NOMO-1 (cell line): ENCODE data around the gene KIF27.
"Not testable (repeated sequence)": the region's sequence is repeated elsewhere in the genome, so short reads cannot be mapped to it uniquely, and the experiment has no call there.

Source experiments
- DNase-seq, 2 experiments: peaks; one replicate each; lab custom pipeline; 2025; ENCODE audit not compliant: unreplicated experiment in 2 of 2; lab: John Stamatoyannopoulos, UW

The KIF27 gene

DNA sequence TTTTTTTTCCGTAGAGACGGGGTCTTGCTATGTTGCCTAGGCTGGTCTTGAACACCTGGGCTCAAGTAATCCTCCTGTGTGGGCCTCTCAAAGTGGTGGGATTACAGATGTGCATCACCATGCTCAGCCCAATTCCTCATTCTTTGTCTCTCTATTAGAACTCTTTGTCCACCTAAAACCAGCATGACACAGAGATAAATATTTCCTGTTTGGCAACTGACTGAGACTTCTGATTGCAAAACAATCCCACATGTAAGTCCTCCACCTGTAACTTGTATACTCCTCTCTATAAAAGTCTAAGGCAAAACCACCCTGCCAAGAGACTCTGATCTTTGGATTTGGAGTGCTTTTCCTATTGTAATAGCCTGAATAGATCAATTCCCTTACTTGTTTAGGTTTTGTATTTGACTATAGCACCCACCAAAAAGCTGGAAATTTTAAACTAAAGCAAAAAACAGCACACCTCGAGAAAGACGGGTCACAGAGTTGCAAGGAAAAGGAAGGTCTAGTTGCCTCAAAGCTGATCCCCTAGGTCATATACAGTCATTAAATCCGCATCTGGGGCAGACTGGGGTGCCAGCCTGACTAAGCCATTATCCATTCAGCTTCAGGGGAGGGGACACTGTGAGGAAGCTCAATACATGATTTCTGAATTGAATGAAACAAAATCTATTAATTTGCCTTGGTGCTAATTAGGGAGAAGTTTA is 13.5 kb upstream of the KIF27 start:
- DNase-seq, result peak in 1 of 2 experiments; percentile 67

DNA sequence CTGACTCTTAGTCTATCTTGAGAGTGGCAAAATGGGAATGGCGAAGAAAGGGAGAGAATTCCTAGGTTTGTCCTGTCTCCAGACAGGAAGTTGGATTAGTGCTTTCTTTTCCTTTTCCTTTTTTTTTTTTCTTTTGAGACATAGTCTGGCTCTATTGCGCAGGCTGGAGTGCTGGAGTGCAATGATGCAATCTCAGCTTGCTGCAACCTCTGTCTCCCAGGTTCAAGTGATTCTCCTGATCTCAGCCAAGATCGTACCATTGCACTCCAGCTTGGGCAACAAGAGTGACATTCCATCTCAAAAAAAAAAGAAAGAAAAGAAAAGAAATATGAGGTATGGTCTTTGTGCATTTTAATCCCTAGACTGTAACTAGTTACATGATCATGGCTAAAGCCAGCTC is 12.6 kb upstream of the KIF27 start:
- DNase-seq, result no peak

DNA sequence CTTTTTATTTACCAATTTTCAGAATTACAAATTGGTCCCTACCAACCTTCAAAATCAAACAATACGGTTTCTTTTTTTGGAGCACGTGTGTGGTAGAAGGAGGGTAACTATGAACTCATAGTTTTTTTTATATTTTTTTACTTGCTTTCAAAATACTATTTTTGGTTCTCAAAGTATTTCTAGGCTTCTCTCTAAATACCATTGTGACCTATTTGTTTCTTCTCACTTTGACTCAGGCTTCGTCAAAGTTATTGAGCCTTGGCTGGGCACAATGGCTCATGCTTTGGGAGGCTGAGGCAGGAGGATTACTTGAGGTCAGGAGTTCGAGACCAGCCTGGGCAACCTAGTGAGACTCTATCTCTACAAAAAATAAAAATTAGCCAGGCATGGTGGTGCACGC is 11.6 kb upstream of the KIF27 start:
- DNase-seq, result no peak

DNA sequence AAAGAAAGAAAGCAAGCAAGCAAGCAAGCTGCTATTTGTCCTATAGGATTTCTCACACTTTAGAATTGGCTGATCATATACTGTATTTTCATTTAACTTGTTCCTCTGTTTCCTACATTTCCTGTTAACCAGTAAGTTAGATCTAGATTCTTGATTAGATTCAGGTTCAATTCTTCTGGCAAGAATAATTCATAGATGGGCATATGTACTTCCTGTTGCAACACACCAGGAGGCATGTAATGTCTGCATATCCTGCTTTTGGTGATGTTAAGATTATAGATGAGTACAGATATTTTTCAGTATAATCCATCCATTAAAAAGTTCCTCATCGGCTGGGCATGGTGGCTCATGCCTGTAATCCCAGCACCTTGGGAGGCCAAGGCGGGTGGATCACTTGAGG is 10.8 kb upstream of the KIF27 start:
- peak in 1 of 2 experiments; percentile 1 for DNase-seq

DNA sequence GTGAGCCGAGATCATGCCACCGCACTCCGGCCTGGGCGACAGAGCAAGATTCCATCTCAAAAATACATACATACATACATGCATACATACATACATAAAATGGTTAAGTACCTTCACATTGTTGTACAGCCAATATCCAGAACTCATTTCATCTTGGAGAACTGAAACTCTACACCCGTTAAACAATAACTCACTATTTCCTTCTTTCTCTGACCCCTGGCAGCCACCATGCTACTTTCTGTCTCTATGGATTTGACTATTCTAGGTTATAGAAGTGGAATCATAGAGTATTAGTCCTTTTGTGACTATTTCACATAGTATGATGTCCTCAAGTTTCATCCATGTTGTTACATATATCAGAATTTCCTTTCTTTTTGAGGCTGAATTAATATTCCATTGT is 9.6 kb upstream of the KIF27 start:
- DNase-seq, result peak in 1 of 2 experiments; percentile 25

GRCh38 chr9:83927591-83927990 is 6.4 kb upstream of the KIF27 start:
- no peak for DNase-seq

DNA sequence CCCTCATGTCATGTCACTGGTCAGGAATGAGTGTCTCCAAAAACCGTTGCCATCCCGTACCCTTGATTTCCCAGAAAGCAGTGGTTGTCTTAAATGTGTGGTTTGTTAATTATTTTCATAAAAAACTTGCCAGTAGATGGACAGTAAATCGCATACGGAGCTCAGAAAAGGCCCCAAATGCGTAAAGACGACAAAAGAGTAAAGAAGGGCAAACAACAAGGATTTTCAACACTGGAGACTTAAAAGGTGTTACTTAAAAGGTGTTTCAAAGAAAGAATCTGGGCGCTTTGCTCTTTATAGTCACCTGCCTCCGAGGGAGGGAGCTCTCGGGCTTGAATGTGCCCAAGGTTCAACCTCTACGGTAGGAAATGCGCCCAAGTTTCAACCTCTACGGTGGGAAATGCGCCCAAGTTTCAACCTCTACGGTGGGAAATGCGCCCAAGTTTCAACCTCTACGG is 734 bp downstream of the KIF27 start:
- DNase-seq, result peak in 1 of 2 experiments; percentile 17

DNA sequence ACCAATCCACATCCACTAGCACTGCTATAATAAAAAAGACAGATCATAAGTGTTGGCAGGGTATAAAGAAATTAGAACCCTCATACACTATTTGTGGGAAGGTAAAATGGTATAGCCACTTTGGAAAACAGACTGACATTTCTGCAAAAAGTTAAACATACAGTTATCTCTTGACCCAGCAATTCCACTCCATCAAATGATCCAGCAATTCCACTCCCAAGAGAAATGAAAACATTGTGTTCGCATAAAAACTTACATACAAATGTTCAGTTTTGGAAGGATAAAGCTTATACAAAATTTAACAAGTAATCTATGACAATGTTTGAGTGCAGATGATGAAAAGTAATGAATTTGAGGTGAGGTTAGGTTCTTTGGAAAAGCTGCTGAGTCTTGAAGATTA is 2.1 kb downstream of the KIF27 start:
- DNase-seq, result no peak

DNA sequence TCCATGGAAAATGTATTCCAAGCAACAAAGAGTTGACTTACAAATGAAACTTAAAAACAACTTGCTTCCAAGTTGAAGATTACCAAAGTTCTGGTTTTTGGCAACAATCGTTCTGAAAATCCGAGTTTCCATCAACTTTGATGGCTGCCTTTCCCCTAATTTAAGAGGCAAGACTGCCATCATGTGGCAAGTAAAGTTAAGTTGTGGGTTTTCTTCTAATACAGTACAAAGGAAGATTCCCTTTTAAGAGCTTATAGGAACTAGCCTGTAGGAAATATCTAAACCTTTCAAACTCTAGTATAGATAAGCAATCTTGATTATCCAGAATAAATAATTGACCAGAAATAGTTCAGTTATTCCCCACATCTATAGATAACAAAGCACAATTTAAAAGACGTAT is 9.0 kb downstream of the KIF27 start:
- not testable (repeated sequence) for DNase-seq

GRCh38 chr9:83906144-83906543 is 15.1 kb downstream of the KIF27 start:
- DNase-seq, result no peak

- DNase-seq, result not testable (repeated sequence)
Measured at GRCh38 chr9:83900615-83901014, 20.6 kb downstream of the KIF27 start.

DNA sequence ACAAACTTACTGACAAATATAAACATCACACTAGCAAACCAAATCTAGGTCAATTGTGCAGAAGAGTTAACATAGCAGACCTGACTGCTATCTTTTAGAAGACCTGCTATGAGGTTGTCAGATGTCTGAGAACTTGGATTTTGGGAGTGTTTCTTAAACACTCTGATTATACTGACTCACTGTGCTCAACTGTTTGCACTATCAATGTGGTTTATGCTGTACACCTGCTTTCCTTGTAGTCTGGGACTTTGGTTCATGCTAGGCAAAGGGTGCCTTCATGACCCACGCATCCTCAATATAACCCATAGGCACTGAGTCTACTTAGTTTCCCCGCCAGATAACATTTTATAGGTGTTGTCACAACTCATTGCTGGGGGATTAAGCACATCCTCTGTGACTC is 26.9 kb downstream of the KIF27 start:
- not testable (repeated sequence) for DNase-seq

DNA sequence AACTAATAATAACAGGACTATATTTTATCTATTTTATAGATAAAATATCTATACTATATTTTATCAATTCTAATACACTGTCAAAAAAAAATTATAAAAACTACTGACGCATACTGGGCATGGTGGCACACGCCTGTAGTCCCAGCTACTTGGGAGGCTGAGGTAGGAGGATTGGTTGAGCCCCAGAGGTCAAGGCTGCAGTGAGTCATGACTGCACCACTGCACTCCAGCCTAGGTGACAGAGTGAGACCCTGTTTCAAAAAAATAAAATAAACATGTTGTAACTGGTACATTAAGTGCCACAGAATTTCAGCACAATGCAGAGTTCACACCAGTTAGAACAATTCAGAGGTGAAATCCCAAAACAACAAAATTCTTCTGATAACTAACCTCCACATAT is 34.7 kb downstream of the KIF27 start:
- not testable (repeated sequence) for DNase-seq

- not testable (repeated sequence) for DNase-seq
Measured at GRCh38 chr9:83885559-83886240, 35.5 kb downstream of the KIF27 start.

GRCh38 chr9:83881687-83882408 is 39.4 kb downstream of the KIF27 start:
- DNase-seq, result not testable (repeated sequence)

GRCh38 chr9:83875559-83875958 is 45.7 kb downstream of the KIF27 start:
- DNase-seq, result not testable (repeated sequence)

GRCh38 chr9:83849895-83850294 is 71.3 kb downstream of the KIF27 start:
- DNase-seq, result peak in 1 of 2 experiments; percentile 9

GRCh38 chr9:83837070-83837643 is 84.1 kb downstream of the KIF27 start:
- not testable (repeated sequence) for DNase-seq

DNA sequence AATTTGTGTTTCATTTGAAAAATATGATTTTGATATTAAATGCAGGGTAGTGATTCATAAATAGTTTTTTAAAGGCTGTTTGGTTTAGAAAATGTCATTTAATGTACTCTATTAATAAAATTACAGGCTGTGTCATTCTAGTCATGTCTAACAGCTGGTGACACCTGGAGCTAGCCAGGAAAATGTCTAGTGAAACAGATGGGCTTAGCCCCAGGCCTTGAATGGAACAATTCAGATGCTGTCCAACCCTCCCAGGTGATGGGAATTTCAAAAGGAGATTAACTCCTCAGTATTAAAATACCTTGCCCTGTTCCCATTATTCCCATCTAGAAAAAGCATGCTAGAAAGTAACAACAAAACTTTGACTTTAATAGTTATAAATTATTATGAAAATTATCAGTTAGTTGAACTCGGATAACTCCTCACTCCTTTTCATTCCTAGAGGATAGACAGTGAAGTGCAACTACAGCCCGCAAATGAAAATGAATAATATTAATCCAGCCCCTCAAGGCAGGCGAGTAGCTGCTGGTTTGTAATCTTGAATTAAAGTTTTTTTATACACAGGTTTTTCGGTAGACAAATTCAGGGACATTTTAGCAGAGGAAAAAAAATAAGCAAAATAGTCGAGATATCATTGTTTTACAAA is 90.7 kb downstream of the KIF27 start:
- DNase-seq, result not testable (repeated sequence)

DNA sequence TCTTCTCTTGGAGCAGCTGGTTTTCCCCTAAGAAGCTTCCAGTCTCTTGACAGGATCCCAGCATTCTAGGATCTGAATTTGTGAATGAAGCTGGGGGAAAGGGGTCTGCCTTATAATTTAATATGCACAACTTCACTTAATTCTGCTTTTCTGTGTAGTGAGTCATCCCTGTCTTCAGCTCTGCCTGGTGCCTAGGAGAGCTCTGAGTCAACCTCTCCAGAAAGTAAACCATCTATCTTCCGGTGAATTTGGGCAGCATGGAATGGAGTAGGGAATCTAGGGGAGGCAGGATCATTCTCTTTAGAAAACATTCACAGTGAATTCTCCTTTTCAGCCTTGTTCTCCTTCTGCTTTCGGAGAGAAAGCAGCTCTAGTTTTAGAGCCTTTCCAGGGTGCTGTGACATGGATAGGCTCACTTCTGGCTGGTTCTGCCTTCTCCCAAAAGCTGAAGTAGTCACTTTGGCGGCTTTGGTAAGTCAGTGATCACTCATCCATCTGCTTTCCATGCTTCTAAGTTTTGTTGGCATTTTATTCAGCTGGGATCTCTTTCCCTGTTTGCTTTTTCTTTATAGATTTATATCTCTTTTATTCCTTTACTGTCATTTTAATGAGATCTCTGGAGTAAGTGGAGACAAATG is 96.1 kb downstream of the KIF27 start:
- DNase-seq, result not testable (repeated sequence)
